ENCODE data around the gene ACTN4.

The ACTN4 gene

GRCh38 chr19:38656171-38656981 is 8.9 kb downstream of the ACTN4 start:
- TF ChIP-seq CTCF (IDR thresholded peaks at IDR 0.05; ENCODE audit: low read depth, low read length) = no peak
- TF ChIP-seq MYC (IDR thresholded peaks at IDR 0.05; ENCODE audit: low read depth, low read length) = no peak
- TF ChIP-seq POLR2A (IDR thresholded peaks at IDR 0.05; ENCODE audit: extremely low read depth, insufficient read length) = no peak
- no peak for TF ChIP-seq MAX (IDR thresholded peaks at IDR 0.05; ENCODE audit: low read depth, low read length)
- no peak overlapping the region for H3K4me3 ChIP-seq (ENCODE audit: low read depth, low read length)
- peak; percentile 61 for DNase-seq (ENCODE audit: low read depth)

GRCh38 chr19:38657633-38658222 is 10.3 kb downstream of the ACTN4 start:
- DNase-seq (ENCODE audit: low read depth) = no peak
- no peak for TF ChIP-seq POLR2A (IDR thresholded peaks at IDR 0.05; ENCODE audit: extremely low read depth, insufficient read length)
- TF ChIP-seq CTCF (IDR thresholded peaks at IDR 0.05; ENCODE audit: low read depth, low read length) = no peak
- no peak for TF ChIP-seq MYC (IDR thresholded peaks at IDR 0.05; ENCODE audit: low read depth, low read length)
- TF ChIP-seq MAX (IDR thresholded peaks at IDR 0.05; ENCODE audit: low read depth, low read length) = no peak
- H3K4me3 ChIP-seq (ENCODE audit: low read depth, low read length) = no peak overlapping the region

GRCh38 chr19:38658462-38659306 is 11.2 kb downstream of the ACTN4 start:
- no peak overlapping the region for H3K4me3 ChIP-seq (ENCODE audit: low read depth, low read length)
- DNase-seq (ENCODE audit: low read depth) = no peak
- no peak for TF ChIP-seq MAX (IDR thresholded peaks at IDR 0.05; ENCODE audit: low read depth, low read length)
- no peak for TF ChIP-seq CTCF (IDR thresholded peaks at IDR 0.05; ENCODE audit: low read depth, low read length)
- TF ChIP-seq POLR2A (IDR thresholded peaks at IDR 0.05; ENCODE audit: extremely low read depth, insufficient read length) = no peak
- TF ChIP-seq MYC (IDR thresholded peaks at IDR 0.05; ENCODE audit: low read depth, low read length) = no peak

GRCh38 chr19:38660724-38661123 is 13.3 kb downstream of the ACTN4 start:
- no peak overlapping the region for H3K4me3 ChIP-seq (ENCODE audit: low read depth, low read length)
- no peak for DNase-seq (ENCODE audit: low read depth)
- TF ChIP-seq MAX (IDR thresholded peaks at IDR 0.05; ENCODE audit: low read depth, low read length) (no peak), CTCF (IDR thresholded peaks at IDR 0.05; ENCODE audit: low read depth, low read length) (no peak), POLR2A (IDR thresholded peaks at IDR 0.05; ENCODE audit: extremely low read depth, insufficient read length) (no peak), MYC (IDR thresholded peaks at IDR 0.05; ENCODE audit: low read depth, low read length) (no peak)

GRCh38 chr19:38661136-38661535 is 13.7 kb downstream of the ACTN4 start:
- TF ChIP-seq MYC (IDR thresholded peaks at IDR 0.05; ENCODE audit: low read depth, low read length) (no peak), POLR2A (IDR thresholded peaks at IDR 0.05; ENCODE audit: extremely low read depth, insufficient read length) (no peak), CTCF (IDR thresholded peaks at IDR 0.05; ENCODE audit: low read depth, low read length) (no peak), MAX (IDR thresholded peaks at IDR 0.05; ENCODE audit: low read depth, low read length) (no peak)
- no peak for DNase-seq (ENCODE audit: low read depth)
- no peak overlapping the region for H3K4me3 ChIP-seq (ENCODE audit: low read depth, low read length)

Measured in NB4 (cell line).